Body of pancreas (tissue), 4 donors: ENCODE results near the gene UBE2L6. TPM values are rescaled to one million over a fixed set of nuclear protein-coding genes. Genes with fewer than 3 reads are reported as not detected.

Source experiments
- ATAC-seq: fragments of 150-250 bp; one replicate; pipeline ENCODE4 v1.9.1; 2016
- DNase-seq, 4 donors: peaks; one replicate each; pipeline ENCODE4 v3.0.0-alpha.2; 2019
- H3K27ac ChIP-seq, 4 donors: fragments of 200-600 bp; sonication (generic); 1 replicate in 3 of 4; 2 replicates in 1 of 4; pipeline versions ENCODE4 v1.5.1 to v1.6.1; 2016 to 2019; ENCODE audit warnings: mild to moderate bottlenecking in 1 of 4, mixed read lengths in 1 of 4, moderate library complexity in 1 of 4
- H3K27me3 ChIP-seq, 2 donors: fragments of 200-600 bp; sonication (generic); one replicate each; pipeline ENCODE4 v1.6.0; 2016; ENCODE audit warnings: mild to moderate bottlenecking in 1 of 2
- H3K36me3 ChIP-seq, 2 donors: fragments of 200-600 bp; sonication (generic); replicated peaks in 1 of 2; 2 replicates each; pipeline ENCODE4 v1.5.1; 2016; ENCODE audit warnings: low read depth in 2 of 2; ENCODE audit not compliant: insufficient read depth in 1 of 2
- H3K4me1 ChIP-seq: fragments of 200-600 bp; sonication (generic); one replicate; pipeline ENCODE4 v1.6.0; 2016
- H3K4me3 ChIP-seq, 2 donors: fragments of 200-600 bp; sonication (generic); 1 replicate in 1 of 2; 2 replicates in 1 of 2; pipeline ENCODE4 v1.5.1; 2016 to 2019
- H3K9me3 ChIP-seq, 3 donors: fragments of 200-600 bp; sonication (generic); 1 replicate in 2 of 3; 2 replicates in 1 of 3; pipeline ENCODE4 v1.5.1; 2016
- CTCF ChIP-seq, 7 experiments: fragments of 450-650 bp in 4 of 7; fragments of 200-600 bp in 3 of 7; sonication (generic) in 3 of 7; IDR thresholded peaks; one replicate each; pipeline ENCODE4 v1.5.1; 2016 to 2019; ENCODE audit warnings: antibody characterized with exemption in 7 of 7
- POLR2A ChIP-seq, 3 donors: fragments of 450-650 bp; IDR thresholded peaks; one replicate each; pipeline ENCODE4 v1.6.1; 2016; ENCODE audit warnings: antibody characterized with exemption in 3 of 3, mild to moderate bottlenecking in 2 of 3
- WGBS, 2 donors: methylation state at CpG; one replicate each; pipeline ENCODE4 v1.1.5; 2017; 5-methylcytosine and 5-hydroxymethylcytosine counted together
- intact Hi-C: fragments of 100-400 bp; cut with DNase I; formaldehyde crosslinking; loops from one replicate; pipeline ENCODE4 v1.15.1; 2023
- total RNA-seq, 2 donors: library from RNA; depleted of rRNA; stranded (reverse); fragments of >200 nt; gene quantifications; one replicate each; pipeline ENCODE4 v1.1.0, GENCODE V29; 2016

UBE2L6 gene
- total RNA-seq, 2 donors from 2014 or later: 7.9 to 17.4 TPM

- Histone ChIP-seq H3K27me3 (no peaks in the 10 kb centered on the region), H3K4me3 (no peak overlapping the region), H3K4me1 (peaks cover 24% of the 10 kb centered on the region), H3K27ac (peak overlapping the region; percentile 69 to 73 (median 72)), H3K36me3 (peaks cover 0 to 14% of the 10 kb centered on the region in 2 donors), H3K9me3 (no peaks in the 10 kb centered on the region)
- WGBS, 2 donors: 29 to 48% methylated on average over 4 of the region's 4 CpGs
- DNase-seq (peak; percentile 70 to 82 (median 78)), ATAC-seq (peak; percentile 93)
- TF ChIP-seq POLR2A (IDR thresholded peaks at IDR 0.05) (peak in 1 of 3 donors; percentile 26), CTCF (IDR thresholded peaks at IDR 0.05) (no peak)
- intact Hi-C loops: no loop called here
These were observed 15.5 kb downstream of the UBE2L6 start for GRCh38 chr11:57551941-57552340.

GRCh38 chr11:57549983-57550382 is 17.5 kb downstream of the UBE2L6 start:
- intact Hi-C loops: no loop called here
- Histone ChIP-seq H3K27me3 (no peaks in the 10 kb centered on the region), H3K4me1 (peaks cover 24% of the 10 kb centered on the region), H3K9me3 (no peaks in the 10 kb centered on the region), H3K27ac (no peak overlapping the region), H3K4me3 (no peak overlapping the region), H3K36me3 (peaks cover 0 to 14% of the 10 kb centered on the region in 2 donors)
- DNase-seq (no peak), ATAC-seq (no peak)
- 78 to 84% methylated on average over 5 to 8 of the region's 8 CpGs for WGBS, 2 donors
- TF ChIP-seq CTCF (IDR thresholded peaks at IDR 0.05) (no peak), POLR2A (IDR thresholded peaks at IDR 0.05) (no peak)

- ATAC-seq: peak; percentile 18
- peak; percentile 28 to 60 (median 50) for DNase-seq
- no peak overlapping the region for H3K4me3 ChIP-seq
- H3K27ac ChIP-seq: peak overlapping the region in 1 of 4 donors; percentile 15
- no peaks in the 10 kb centered on the region for H3K27me3 ChIP-seq
- intact Hi-C loops: no loop called here
- H3K9me3 ChIP-seq: no peaks in the 10 kb centered on the region
- 17 to 26% methylated on average over 3 to 6 of the region's 6 CpGs for WGBS, 2 donors
- TF ChIP-seq CTCF (IDR thresholded peaks at IDR 0.05) (no peak), POLR2A (IDR thresholded peaks at IDR 0.05) (no peak)
- H3K36me3 ChIP-seq: peaks cover 0 to 7% of the 10 kb centered on the region in 2 donors
- H3K4me1 ChIP-seq: peaks cover 23% of the 10 kb centered on the region
These were observed 19.6 kb downstream of the UBE2L6 start for GRCh38 chr11:57547854-57548377.

GRCh38 chr11:57546869-57547475 is 20.5 kb downstream of the UBE2L6 start:
- no peak overlapping the region for H3K4me3 ChIP-seq
- peaks cover 0 to 2% of the 10 kb centered on the region in 2 donors for H3K36me3 ChIP-seq
- ATAC-seq: no peak
- no peak overlapping the region for H3K27ac ChIP-seq
- no peak for TF ChIP-seq CTCF (IDR thresholded peaks at IDR 0.05)
- TF ChIP-seq POLR2A (IDR thresholded peaks at IDR 0.05): no peak
- DNase-seq: no peak
- intact Hi-C loops: no loop called here
- H3K4me1 ChIP-seq: peaks cover 13% of the 10 kb centered on the region
- no peaks in the 10 kb centered on the region for H3K27me3 ChIP-seq
- WGBS, 2 donors: 65 to 70% methylated on average over 5 of the region's 5 CpGs
- H3K9me3 ChIP-seq: no peaks in the 10 kb centered on the region

- 70 to 100% methylated on average over 2 to 4 of the region's 7 CpGs for WGBS, 2 donors
These were observed 21.0 kb downstream of the UBE2L6 start for GRCh38 chr11:57546451-57546850.

More at GRCh38 chr11:57546451-57546850, 21.0 kb downstream of the UBE2L6 start:
- no peak for ATAC-seq
- Histone ChIP-seq H3K4me3 (no peak overlapping the region), H3K27me3 (no peaks in the 10 kb centered on the region), H3K9me3 (no peaks in the 10 kb centered on the region), H3K4me1 (peaks cover 8% of the 10 kb centered on the region), H3K36me3 (peaks cover 0 to 2% of the 10 kb centered on the region in 2 donors), H3K27ac (no peak overlapping the region)
- intact Hi-C loops: no loop called here
- no peak for DNase-seq
- no peak for TF ChIP-seq POLR2A (IDR thresholded peaks at IDR 0.05)
- no peak for TF ChIP-seq CTCF (IDR thresholded peaks at IDR 0.05)
